SU-DHL-6 (cell line): ENCODE measurements around the gene FAM217B.

Experiments used
- EZH2phosphoT487 ChIP-seq: fragments of 200-600 bp; sonication (generic), shearing (Covaris generic); conservative IDR thresholded peaks from 2 replicates; pipeline ENCODE4 v1.6.1; 2018; ENCODE audit warnings: mild to moderate bottlenecking, antibody characterized with exemption, low read length, moderate library complexity, mixed read lengths
- TF ChIP-seq, protein P1 (sequence below): fragments of 200-600 bp; sonication (generic); IDR thresholded peaks from one replicate; pipeline ENCODE4 v1.5.1; 2017; ENCODE audit warnings: antibody characterized with exemption, mild to moderate bottlenecking, low read length, moderate library complexity; ENCODE audit not compliant: insufficient read depth, poor library complexity, severe bottlenecking

DNA sequence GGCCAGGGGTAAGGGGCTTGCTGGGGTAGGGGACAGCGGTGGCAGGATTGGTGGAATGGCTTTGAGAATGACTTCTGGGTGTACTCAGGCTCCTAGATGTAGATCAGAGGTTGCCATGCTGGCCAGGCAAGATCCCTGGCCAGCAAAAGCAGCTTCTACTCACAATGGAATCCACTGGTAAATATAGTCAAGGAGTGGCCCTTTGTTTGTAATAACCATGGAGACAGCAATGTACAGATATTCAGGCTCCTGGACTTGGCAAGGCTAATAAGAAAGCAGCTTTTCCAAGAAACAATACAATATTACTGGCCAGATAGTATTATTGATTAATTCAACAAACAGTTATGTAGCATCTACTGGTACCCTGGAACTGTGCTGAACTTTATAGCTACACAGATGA, 55.9 kb downstream of the FAM217B start:
- TF ChIP-seq, protein P1, sequence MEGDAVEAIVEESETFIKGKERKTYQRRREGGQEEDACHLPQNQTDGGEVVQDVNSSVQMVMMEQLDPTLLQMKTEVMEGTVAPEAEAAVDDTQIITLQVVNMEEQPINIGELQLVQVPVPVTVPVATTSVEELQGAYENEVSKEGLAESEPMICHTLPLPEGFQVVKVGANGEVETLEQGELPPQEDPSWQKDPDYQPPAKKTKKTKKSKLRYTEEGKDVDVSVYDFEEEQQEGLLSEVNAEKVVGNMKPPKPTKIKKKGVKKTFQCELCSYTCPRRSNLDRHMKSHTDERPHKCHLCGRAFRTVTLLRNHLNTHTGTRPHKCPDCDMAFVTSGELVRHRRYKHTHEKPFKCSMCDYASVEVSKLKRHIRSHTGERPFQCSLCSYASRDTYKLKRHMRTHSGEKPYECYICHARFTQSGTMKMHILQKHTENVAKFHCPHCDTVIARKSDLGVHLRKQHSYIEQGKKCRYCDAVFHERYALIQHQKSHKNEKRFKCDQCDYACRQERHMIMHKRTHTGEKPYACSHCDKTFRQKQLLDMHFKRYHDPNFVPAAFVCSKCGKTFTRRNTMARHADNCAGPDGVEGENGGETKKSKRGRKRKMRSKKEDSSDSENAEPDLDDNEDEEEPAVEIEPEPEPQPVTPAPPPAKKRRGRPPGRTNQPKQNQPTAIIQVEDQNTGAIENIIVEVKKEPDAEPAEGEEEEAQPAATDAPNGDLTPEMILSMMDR, result no peak
- no peak for TF ChIP-seq EZH2phosphoT487
